Panc1 (cell line): ENCODE measurements around the gene INSC. TPM values are rescaled to one million over a fixed set of nuclear protein-coding genes. Genes with fewer than 3 reads are reported as not detected.

Experiments
- ATAC-seq: fragments of 200-7000 bp; cut with Tn5 transposase; 2 replicates; pipeline ENCODE4 v1.9.1; 2020; ENCODE audit warnings: mild to moderate bottlenecking, moderate library complexity
- BruUV-seq: library from RNA; stranded (reverse); fragments of 400-500 nt; replicated peaks from 2 replicates; lab custom pipeline; 2021; lab: Mats Ljungman, UMichigan
- CTCF ChIA-PET: fragments of 300-600 bp; sonication (Branson Sonifier 250); formaldehyde crosslinking; loops from one replicate; lab custom pipeline; 2022; ENCODE audit warnings: antibody characterized with exemption; lab: Charles Lee
- POLR2A ChIA-PET: fragments of 300-600 bp; sonication (Branson Sonifier 250); formaldehyde crosslinking; loops from one replicate; lab custom pipeline; 2022; ENCODE audit warnings: antibody characterized with exemption; lab: Charles Lee
- DNase-seq: peaks from one replicate; pipeline ENCODE4 v3.0.0-alpha.2; 2010; ENCODE audit warnings: low read depth, low spot score
- H3K27ac ChIP-seq: 2 replicates; pipeline ENCODE4 v1.5.1; 2011; ENCODE audit warnings: mild to moderate bottlenecking, low read length, inconsistent platforms
- H3K27me3 ChIP-seq: fragments of 200-500 bp; sonication (Bioruptor generic); 2 replicates; pipeline ENCODE4 v1.6.0; 2014; ENCODE audit warnings: low read length, inconsistent platforms; ENCODE audit not compliant: control insufficient read depth, insufficient read depth
- H3K36me3 ChIP-seq: fragments of 200-500 bp; sonication (Bioruptor generic); 2 replicates; pipeline ENCODE4 v1.5.1; 2014; ENCODE audit warnings: inconsistent platforms, mild to moderate bottlenecking, low read length, moderate library complexity; ENCODE audit not compliant: control insufficient read depth, insufficient read depth
- H3K4me1 ChIP-seq: 2 replicates; pipeline ENCODE4 v1.5.1; 2011; ENCODE audit warnings: inconsistent platforms, mild to moderate bottlenecking, low read length, moderate library complexity; ENCODE audit not compliant: control insufficient read depth, insufficient read depth
- H3K4me3 ChIP-seq, 2 experiments: 2 replicates each; pipeline ENCODE4 v1.5.1; 2011 to 2012; ENCODE audit warnings: low read depth in 2 of 2, low read length in 2 of 2, mild to moderate bottlenecking in 2 of 2, inconsistent platforms in 1 of 2, moderate library complexity in 1 of 2
- H3K9me3 ChIP-seq: fragments of 200-500 bp; sonication (Bioruptor generic); 2 replicates; pipeline ENCODE4 v1.5.1; 2014; ENCODE audit warnings: low read depth, mild to moderate bottlenecking, inconsistent platforms, low read length, moderate library complexity; ENCODE audit not compliant: control insufficient read depth, insufficient read depth
- POLR2AphosphoS5 ChIP-seq: IDR thresholded peaks from 2 replicates; pipeline ENCODE4 v1.6.1; 2012; ENCODE audit warnings: mild to moderate bottlenecking, low read depth, low read length, moderate library complexity
- SIN3A ChIP-seq: IDR thresholded peaks from 2 replicates; pipeline ENCODE4 v1.6.1; 2012; ENCODE audit warnings: low read depth, mild to moderate bottlenecking, low read length, moderate library complexity, borderline replicate concordance; ENCODE audit not compliant: insufficient read depth
- TCF7L2 ChIP-seq: IDR thresholded peaks from 2 replicates; pipeline ENCODE4 v1.6.1; 2011; ENCODE audit warnings: mild to moderate bottlenecking, low read depth, low read length, inconsistent platforms
- in situ Hi-C: cut with HindIII; loops from 2 replicates; pipeline ENCODE4 v1.10.0; 2016; ENCODE audit warnings: low sequenced_read_pairs, low pct_unique_long_range_greater_than_20kb
- intact Hi-C: fragments of 100-400 bp; cut with micrococcal nuclease; formaldehyde crosslinking; loops from one replicate; pipeline ENCODE4 v1.10.0; 2022; ENCODE audit not compliant: unreplicated experiment
- total RNA-seq: library from RNA; stranded (reverse); gene quantifications from one replicate; pipeline ENCODE4 v1.2.1, GENCODE V29; 2021; ENCODE audit not compliant: unreplicated experiment
- TF ChIP-seq, protein P1 (sequence below): fragments of 450-650 bp; IDR thresholded peaks from 2 replicates; pipeline ENCODE4 v1.5.1; 2017; ENCODE audit warnings: mild to moderate bottlenecking
- TF ChIP-seq, protein P2 (sequence below), 2 experiments: IDR thresholded peaks; 2 replicates each; pipeline ENCODE4 v1.6.1; 2011 to 2012; ENCODE audit warnings: low read depth in 2 of 2, control low read depth in 1 of 2, low read length in 1 of 2, mild to moderate bottlenecking in 1 of 2, moderate library complexity in 1 of 2; ENCODE audit not compliant: insufficient read depth in 1 of 2

Gene INSC
- total RNA-seq, 1 experiment from 2014 or later, result 0.08 TPM

DNA sequence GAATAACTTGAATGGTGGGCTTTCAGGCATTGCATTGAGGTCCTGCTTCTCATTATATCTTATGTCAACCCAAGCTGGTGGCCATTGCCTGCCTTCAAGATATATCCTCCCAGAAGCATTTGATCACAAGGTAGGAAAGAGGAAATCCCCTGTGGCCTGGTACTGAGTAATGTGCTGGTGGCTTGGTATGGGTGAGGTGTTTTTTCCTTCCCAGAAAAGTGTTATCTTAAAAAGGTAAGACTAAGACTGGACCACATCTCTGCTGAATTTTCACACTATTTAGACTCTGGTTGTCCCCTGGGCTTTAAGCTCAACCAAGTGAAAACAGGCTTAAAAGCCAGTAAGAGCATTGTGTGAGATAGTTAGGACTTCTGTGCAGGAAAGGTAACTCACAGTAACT lies 3.7 kb downstream of the INSC start:
- intact Hi-C loops, result no loop called here
- DNase-seq (no peak), ATAC-seq (no peak)
- BruUV-seq, result no TSS peak
- Histone ChIP-seq H3K36me3 (no peaks in the 10 kb centered on the region), H3K9me3 (no peaks in the 10 kb centered on the region), H3K27me3 (peaks cover 2% of the 10 kb centered on the region; the same call in 1 of the 2 replicates), H3K4me1 (no peaks in the 10 kb centered on the region), H3K27ac (no peak overlapping the region), H3K4me3 (no peak overlapping the region)
- in situ Hi-C loops, result no loop called here
- ChIA-PET CTCF (no interaction called here), POLR2A (no interaction called here)
- TF ChIP-seq, protein P1, sequence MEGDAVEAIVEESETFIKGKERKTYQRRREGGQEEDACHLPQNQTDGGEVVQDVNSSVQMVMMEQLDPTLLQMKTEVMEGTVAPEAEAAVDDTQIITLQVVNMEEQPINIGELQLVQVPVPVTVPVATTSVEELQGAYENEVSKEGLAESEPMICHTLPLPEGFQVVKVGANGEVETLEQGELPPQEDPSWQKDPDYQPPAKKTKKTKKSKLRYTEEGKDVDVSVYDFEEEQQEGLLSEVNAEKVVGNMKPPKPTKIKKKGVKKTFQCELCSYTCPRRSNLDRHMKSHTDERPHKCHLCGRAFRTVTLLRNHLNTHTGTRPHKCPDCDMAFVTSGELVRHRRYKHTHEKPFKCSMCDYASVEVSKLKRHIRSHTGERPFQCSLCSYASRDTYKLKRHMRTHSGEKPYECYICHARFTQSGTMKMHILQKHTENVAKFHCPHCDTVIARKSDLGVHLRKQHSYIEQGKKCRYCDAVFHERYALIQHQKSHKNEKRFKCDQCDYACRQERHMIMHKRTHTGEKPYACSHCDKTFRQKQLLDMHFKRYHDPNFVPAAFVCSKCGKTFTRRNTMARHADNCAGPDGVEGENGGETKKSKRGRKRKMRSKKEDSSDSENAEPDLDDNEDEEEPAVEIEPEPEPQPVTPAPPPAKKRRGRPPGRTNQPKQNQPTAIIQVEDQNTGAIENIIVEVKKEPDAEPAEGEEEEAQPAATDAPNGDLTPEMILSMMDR, result no peak
- no peak for TF ChIP-seq TCF7L2
- TF ChIP-seq, protein P2, sequence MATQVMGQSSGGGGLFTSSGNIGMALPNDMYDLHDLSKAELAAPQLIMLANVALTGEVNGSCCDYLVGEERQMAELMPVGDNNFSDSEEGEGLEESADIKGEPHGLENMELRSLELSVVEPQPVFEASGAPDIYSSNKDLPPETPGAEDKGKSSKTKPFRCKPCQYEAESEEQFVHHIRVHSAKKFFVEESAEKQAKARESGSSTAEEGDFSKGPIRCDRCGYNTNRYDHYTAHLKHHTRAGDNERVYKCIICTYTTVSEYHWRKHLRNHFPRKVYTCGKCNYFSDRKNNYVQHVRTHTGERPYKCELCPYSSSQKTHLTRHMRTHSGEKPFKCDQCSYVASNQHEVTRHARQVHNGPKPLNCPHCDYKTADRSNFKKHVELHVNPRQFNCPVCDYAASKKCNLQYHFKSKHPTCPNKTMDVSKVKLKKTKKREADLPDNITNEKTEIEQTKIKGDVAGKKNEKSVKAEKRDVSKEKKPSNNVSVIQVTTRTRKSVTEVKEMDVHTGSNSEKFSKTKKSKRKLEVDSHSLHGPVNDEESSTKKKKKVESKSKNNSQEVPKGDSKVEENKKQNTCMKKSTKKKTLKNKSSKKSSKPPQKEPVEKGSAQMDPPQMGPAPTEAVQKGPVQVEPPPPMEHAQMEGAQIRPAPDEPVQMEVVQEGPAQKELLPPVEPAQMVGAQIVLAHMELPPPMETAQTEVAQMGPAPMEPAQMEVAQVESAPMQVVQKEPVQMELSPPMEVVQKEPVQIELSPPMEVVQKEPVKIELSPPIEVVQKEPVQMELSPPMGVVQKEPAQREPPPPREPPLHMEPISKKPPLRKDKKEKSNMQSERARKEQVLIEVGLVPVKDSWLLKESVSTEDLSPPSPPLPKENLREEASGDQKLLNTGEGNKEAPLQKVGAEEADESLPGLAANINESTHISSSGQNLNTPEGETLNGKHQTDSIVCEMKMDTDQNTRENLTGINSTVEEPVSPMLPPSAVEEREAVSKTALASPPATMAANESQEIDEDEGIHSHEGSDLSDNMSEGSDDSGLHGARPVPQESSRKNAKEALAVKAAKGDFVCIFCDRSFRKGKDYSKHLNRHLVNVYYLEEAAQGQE (IDR thresholded peaks at IDR 0.05; ENCODE audit: insufficient read depth in 1 of 2, low read depth in 2 of 2, low read length in 1 of 2), result no peak
- no peak for TF ChIP-seq POLR2AphosphoS5
- no peak for TF ChIP-seq SIN3A

DNA sequence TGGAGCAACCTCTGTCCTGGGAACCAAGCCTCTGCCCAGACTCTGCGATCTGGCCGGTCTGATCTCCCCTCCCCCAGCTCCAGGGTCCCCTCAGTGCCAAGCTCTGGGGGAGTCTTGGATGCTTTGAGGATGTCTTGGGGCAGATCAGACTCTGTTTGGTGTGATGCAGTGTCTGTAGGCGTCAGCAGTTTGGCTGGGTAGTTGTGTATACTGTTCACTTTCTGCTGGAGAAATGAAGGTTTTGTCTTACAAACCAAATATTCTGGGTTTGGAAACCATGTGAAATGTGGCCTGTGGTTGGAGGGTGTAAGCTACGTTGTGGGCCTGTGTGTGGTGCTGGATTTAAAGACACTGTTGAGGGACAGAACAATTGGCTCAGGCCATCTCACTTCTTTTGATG lies 4.6 kb downstream of the INSC start:
- H3K4me3 ChIP-seq, result no peak overlapping the region
- intact Hi-C loops (no loop called here), in situ Hi-C loops (no loop called here)
- H3K27ac ChIP-seq, result no peak overlapping the region
- POLR2A ChIA-PET, result no interaction called here
- H3K27me3 ChIP-seq, result no peaks in the 10 kb centered on the region
- no peaks in the 10 kb centered on the region for H3K36me3 ChIP-seq
- DNase-seq (no peak), ATAC-seq (no peak)
- CTCF ChIA-PET, result no interaction called here
- BruUV-seq, result no TSS peak
- no peak for TF ChIP-seq POLR2AphosphoS5
- no peak for TF ChIP-seq SIN3A
- TF ChIP-seq, protein P1, result no peak
- TF ChIP-seq, protein P2 (IDR thresholded peaks at IDR 0.05; ENCODE audit: insufficient read depth in 1 of 2, low read depth in 2 of 2, low read length in 1 of 2), result no peak
- TF ChIP-seq TCF7L2, result no peak
- H3K9me3 ChIP-seq, result no peaks in the 10 kb centered on the region
- no peaks in the 10 kb centered on the region for H3K4me1 ChIP-seq
